Esophagus muscularis mucosa (tissue), 4 donors: ENCODE measurements around the gene AP5S1. TPM values are rescaled to one million over a fixed set of nuclear protein-coding genes. Genes with fewer than 3 reads are reported as not detected.
A peak's percentile ranks its signal among the peaks of the same experiment; 100 is the strongest.

ENCODE experiments used
- DNase-seq: peaks from one replicate; pipeline ENCODE4 v3.0.0-alpha.2; 2017; ENCODE audit errors: extremely low spot score
- H3K27ac ChIP-seq, 4 donors: fragments of 200-600 bp; sonication (generic); replicated peaks in 1 of 4; 1 replicate in 3 of 4; 2 replicates in 1 of 4; pipeline ENCODE4 v1.5.1; 2016 to 2019; ENCODE audit warnings: mild to moderate bottlenecking in 1 of 4
- H3K27me3 ChIP-seq, 4 donors: fragments of 200-600 bp; sonication (generic); one replicate each; pipeline versions ENCODE4 v1.5.1 to v1.6.0; 2016 to 2019
- H3K36me3 ChIP-seq, 4 donors: fragments of 200-600 bp; sonication (generic); one replicate each; pipeline ENCODE4 v1.5.1; 2016 to 2019
- H3K4me1 ChIP-seq, 4 donors: fragments of 200-600 bp; sonication (generic); one replicate each; pipeline ENCODE4 v1.5.1; 2016 to 2019
- H3K4me3 ChIP-seq, 4 donors: fragments of 200-600 bp; sonication (generic); 1 replicate in 2 of 4; 2 replicates in 2 of 4; pipeline ENCODE4 v1.5.1; 2016 to 2019; ENCODE audit warnings: mild to moderate bottlenecking in 4 of 4, moderate library complexity in 1 of 4
- H3K9me3 ChIP-seq, 4 donors: fragments of 200-600 bp; sonication (generic); 1 replicate in 3 of 4; 2 replicates in 1 of 4; pipeline ENCODE4 v1.5.1; 2016 to 2019
- CTCF ChIP-seq, 3 experiments: fragments of 200-600 bp in 2 of 3; fragments of 450-650 bp in 1 of 3; sonication (generic) in 2 of 3; IDR thresholded peaks; one replicate each; pipeline ENCODE4 v1.5.1; 2017 to 2019; ENCODE audit warnings: antibody characterized with exemption in 3 of 3, mild to moderate bottlenecking in 2 of 3, moderate library complexity in 1 of 3
- EP300 ChIP-seq: sonication (generic); formaldehyde crosslinking; IDR thresholded peaks from one replicate; pipeline ENCODE4 v1.6.1; 2017; ENCODE audit warnings: antibody characterized with exemption
- POLR2A ChIP-seq: fragments of 450-650 bp; IDR thresholded peaks from one replicate; pipeline ENCODE4 v1.6.1; 2017; ENCODE audit warnings: antibody characterized with exemption, moderate library complexity, mild to moderate bottlenecking, low read depth
- POLR2AphosphoS5 ChIP-seq, 2 donors: sonication (generic); formaldehyde crosslinking; IDR thresholded peaks; one replicate each; pipeline ENCODE4 v1.6.1; 2017; ENCODE audit warnings: antibody characterized with exemption in 2 of 2
- WGBS: methylation state at CpG from one replicate; pipeline ENCODE4 v1.1.5; 2018; 5-methylcytosine and 5-hydroxymethylcytosine counted together
- intact Hi-C: fragments of 100-400 bp; cut with DNase I; formaldehyde crosslinking; loops from one replicate; pipeline ENCODE4 v1.15.1; 2023
- total RNA-seq, 4 donors: library from RNA; depleted of rRNA; stranded (reverse); fragments of >200 nt; gene quantifications; one replicate each; pipeline versions ENCODE4 v1.1.0 to v1.2.1, GENCODE V29; 2016

The AP5S1 gene
- total RNA-seq, 4 donors from 2014 or later, result 7.9 to 11.7 (median 11.2) TPM

DNA sequence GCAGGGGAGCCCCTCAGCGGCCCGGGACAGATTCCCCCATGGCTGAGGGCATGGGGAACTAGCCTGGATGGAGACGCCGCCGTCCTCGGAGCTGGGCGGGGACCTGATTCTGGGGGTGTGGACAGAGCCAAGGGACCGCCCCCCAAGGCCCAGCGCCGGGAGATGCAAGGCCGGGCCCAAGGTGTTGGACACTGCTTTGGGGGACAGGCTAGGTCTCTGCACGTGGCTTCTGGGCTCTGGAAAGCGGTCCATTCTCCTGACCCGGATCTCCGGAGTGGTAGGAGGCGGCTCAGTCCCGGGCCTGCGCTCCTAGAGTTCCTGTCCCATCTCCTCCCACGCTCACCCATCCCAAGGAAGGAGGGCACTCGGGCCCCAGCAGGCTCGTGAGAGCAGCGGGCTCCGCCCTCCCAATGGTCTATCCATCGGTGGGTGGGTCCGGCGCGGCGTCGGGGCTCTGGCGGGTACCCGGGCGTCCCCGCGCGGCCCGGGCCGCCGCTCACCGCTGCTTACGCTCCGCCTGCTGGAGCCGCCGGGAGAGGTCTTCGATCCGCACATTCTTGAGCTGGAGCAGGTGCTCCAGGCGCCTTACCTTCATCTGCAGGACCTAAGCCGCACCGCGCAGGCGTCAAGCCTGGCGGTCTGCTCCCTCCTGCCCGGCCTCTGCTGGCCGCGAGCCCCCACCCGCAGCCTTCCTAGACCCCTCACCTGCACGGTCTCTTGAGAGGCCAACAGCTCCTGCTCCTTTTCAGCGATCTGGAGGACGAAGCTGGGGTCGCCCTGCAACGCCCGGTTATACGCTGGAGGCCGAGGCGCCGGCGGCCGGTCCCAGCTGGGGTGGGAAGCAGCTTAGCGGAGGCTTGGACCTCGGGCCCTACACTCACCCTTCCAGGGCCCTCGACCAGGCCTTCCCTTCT is 42.4 kb upstream of the AP5S1 start:
- Histone ChIP-seq H3K36me3 (peaks cover 0 to 7% (median under 1%) of the 10 kb centered on the region in 4 donors), H3K27ac (peak overlapping the region in 3 of 4 donors; percentile 36 to 49 (median 39)), H3K4me3 (peak overlapping the region; percentile 55 to 66 (median 59)), H3K9me3 (no peaks in the 10 kb centered on the region), H3K27me3 (no peaks in the 10 kb centered on the region), H3K4me1 (peaks cover 22 to 41% (median 38%) of the 10 kb centered on the region in 4 donors)
- TF ChIP-seq EP300, result no peak
- TF ChIP-seq POLR2AphosphoS5 (IDR thresholded peaks at IDR 0.05), result peak in 1 of 2 donors; percentile 52
- TF ChIP-seq CTCF (IDR thresholded peaks at IDR 0.05), result peak in 1 of 3 experiments; percentile 21
- 16% methylated on average over 15 of the region's 70 CpGs for WGBS
- intact Hi-C loops, result no loop called here
- DNase-seq, result peak; percentile 93

- H3K4me1 ChIP-seq, result peaks cover 29 to 51% (median 48%) of the 10 kb centered on the region in 4 donors
- WGBS, result 44% methylated on average over 9 of the region's 18 CpGs
- DNase-seq, result no peak
These were observed 41.4 kb upstream of the AP5S1 start for GRCh38 chr20:3778976-3779375.

DNA sequence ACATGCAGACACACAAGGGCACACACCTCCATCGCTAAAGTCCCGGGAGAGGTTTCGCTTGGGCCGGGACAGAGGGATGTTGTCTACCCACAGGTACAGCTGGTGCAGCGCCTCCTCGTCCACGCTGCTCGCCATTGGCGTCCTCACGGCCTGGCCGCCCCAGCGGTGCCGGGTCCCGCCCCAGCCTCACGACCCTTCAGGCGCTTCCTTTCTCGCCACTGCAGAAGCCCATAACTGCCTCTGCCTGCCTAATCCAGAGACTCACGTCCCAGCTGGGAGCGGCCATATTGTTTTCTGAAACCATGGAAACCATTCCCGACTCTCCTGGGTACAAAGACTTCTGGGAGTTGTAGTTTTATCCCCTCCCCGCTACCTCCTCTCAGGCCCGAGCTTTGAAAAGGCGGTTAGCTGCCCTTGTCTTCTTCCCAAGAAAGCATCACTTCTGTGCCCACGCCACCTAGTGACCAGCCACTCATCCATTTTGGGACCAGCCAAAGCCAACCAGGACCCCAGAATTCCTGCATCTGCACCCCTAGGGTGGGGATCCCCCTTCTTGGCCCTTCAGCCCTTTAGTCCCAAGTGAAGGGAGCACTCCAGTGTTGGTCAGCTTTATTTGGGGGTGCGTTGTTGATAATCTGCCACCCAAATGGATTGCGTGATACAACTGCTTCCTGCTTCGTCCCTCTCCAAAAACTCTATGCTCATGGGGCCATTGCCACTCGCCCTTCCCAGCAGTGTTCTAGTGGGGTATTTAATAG is 39.0 kb upstream of the AP5S1 start, which contains the start of gene SPEF1:
Gene SPEF1 (minus strand): TSS at position 296 of the 758 bp plus-strand sequence. CDS start 161 bp downstream, at position 135.
- intact Hi-C loops, result no loop called here
- no peaks in the 10 kb centered on the region for H3K9me3 ChIP-seq
- peak within 1 kb of the TSS; percentile 51 to 67 (median 62) for H3K27ac ChIP-seq
- 18% methylated on average over 25 of the region's 28 CpGs for WGBS
- peaks cover 46 to 73% (median 69%) of the 10 kb centered on the region in 4 donors for H3K4me1 ChIP-seq
- TF ChIP-seq CTCF (IDR thresholded peaks at IDR 0.05) (peak; percentile 50 to 66 (median 51)), POLR2A (no peak), EP300 (no peak), POLR2AphosphoS5 (IDR thresholded peaks at IDR 0.05) (peak in 1 of 2 donors; percentile 65)
- DNase-seq, result peak; percentile 93
- peaks cover 0 to 20% (median 11%) of the 10 kb centered on the region in 4 donors for H3K36me3 ChIP-seq
- H3K27me3 ChIP-seq, result no peaks in the 10 kb centered on the region
- H3K4me3 ChIP-seq, result peak within 1 kb of the TSS; percentile 37 to 56 (median 48)

More at GRCh38 chr20:3778976-3779375, 41.4 kb upstream of the AP5S1 start:
- Histone ChIP-seq H3K27me3 (no peaks in the 10 kb centered on the region), H3K27ac (no peak overlapping the region), H3K9me3 (no peaks in the 10 kb centered on the region), H3K4me3 (no peak overlapping the region), H3K36me3 (peaks cover 0 to 17% (median 6%) of the 10 kb centered on the region in 4 donors)
- TF ChIP-seq CTCF (IDR thresholded peaks at IDR 0.05), result no peak
- no peak for TF ChIP-seq POLR2A
- no peak for TF ChIP-seq POLR2AphosphoS5 (IDR thresholded peaks at IDR 0.05)
- TF ChIP-seq EP300, result no peak
- intact Hi-C loops, result no loop called here

- Histone ChIP-seq H3K9me3 (no peaks in the 10 kb centered on the region), H3K27me3 (no peaks in the 10 kb centered on the region), H3K4me3 (no peak overlapping the region), H3K4me1 (peaks cover 50 to 71% (median 70%) of the 10 kb centered on the region in 4 donors), H3K36me3 (peaks cover 0 to 20% (median 11%) of the 10 kb centered on the region in 4 donors), H3K27ac (no peak overlapping the region)
- 87% methylated on average over 4 of the region's 6 CpGs for WGBS
- no peak for TF ChIP-seq POLR2A
- TF ChIP-seq POLR2AphosphoS5 (IDR thresholded peaks at IDR 0.05), result no peak
- no peak for TF ChIP-seq CTCF (IDR thresholded peaks at IDR 0.05)
- TF ChIP-seq EP300, result no peak
- DNase-seq, result no peak
- intact Hi-C loops, result no loop called here
These were observed 37.8 kb upstream of the AP5S1 start for GRCh38 chr20:3782597-3782996.
